GM18526 (cell line): ENCODE measurements around the gene SAE1.
A peak's percentile ranks its signal among the peaks of the same experiment; 100 is the strongest.

ENCODE experiments used
- POLR2A ChIP-seq: IDR thresholded peaks from 3 replicates; pipeline ENCODE4 v1.6.1; 2011; ENCODE audit not compliant: insufficient read length; ENCODE audit errors: extremely low read depth

SAE1 gene

GRCh38 chr19:47130589-47131227 lies at the start of gene SAE1:
Gene SAE1 (plus strand): TSS chr19:47130835. CDS start chr19:47130931, 96 bp downstream.
- peak; percentile 92 for TF ChIP-seq POLR2A

- TF ChIP-seq POLR2A: no peak
Measured at GRCh38 chr19:47081095-47081494, 49.5 kb upstream of the SAE1 start.

GRCh38 chr19:47082493-47082892 lies 48.1 kb upstream of the SAE1 start:
- TF ChIP-seq POLR2A: no peak

DNA sequence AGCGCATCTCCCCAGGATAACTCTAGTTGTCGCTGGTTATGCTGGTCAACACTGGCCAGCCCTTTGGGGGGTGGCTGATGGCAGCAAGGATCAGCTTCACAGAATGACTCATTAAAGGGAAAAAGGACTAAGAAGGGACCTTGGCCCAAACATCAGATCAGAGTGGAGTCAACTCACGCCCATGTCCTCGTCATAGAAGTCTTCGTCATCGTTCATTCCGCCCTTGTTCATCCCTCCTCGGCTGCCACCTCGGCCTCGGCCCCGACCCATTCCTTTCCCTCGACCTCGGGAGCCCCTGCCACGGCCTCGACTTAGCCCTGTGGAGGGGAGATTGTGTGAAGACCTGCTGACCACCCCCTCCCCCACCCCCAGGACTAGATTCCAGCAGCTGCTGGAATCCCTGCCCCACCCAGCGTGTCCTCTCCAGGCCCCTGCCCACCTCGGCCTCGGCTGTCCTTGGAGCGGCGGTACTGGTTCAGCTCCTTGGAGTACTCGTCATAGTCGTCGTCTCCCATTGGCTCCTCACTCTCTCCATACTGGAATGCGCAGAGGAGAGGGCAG lies 45.7 kb upstream of the SAE1 start:
- no peak for TF ChIP-seq POLR2A

DNA sequence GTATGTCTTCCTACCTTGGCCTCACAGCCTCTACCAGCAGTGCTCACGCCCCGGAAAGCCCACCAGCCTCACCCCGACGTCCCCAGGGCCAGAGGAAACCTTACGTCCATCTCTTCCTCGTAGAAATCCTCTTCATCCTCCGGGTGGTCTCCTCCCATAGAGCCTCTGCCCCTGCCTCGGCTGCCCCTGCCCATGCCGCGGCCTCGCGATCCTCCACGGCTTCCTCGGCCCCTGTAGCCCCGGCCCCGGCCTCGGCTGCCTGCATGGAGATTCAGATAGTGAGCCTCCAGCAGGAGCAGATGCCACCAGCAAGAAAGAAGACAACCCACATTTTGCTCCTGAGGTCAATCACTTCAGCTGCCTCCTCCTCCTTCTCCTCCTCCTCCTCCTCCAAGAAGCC lies 44.4 kb upstream of the SAE1 start:
- TF ChIP-seq POLR2A: no peak

DNA sequence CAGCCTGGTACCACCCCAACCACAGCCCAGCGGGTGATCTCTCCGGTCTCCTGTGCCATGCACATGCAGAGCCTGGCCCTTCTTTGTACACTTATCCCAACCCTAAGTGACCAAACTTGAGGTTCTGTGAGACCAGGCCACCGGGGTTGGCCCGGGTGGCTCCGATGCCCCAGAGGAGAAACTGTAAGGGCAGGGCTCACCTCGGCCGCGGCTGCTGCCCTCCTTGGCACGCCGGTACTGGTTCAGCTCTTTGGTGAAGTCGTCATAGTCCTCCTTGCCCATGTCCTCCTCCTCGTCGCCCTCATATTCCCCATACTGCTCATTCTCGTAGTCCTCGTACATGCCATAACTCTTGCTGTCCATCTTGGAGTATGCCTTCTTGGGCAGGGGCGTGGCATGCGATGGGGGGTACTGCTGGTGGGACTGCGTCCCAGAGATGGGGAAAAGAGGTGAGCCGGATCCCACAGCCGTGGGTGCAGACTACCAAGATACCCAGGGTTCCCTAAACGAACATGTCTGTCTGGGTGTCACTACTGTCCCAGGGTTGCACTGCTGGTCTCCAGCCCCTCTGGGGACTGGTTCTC lies 40.8 kb upstream of the SAE1 start:
- no peak for TF ChIP-seq POLR2A

DNA sequence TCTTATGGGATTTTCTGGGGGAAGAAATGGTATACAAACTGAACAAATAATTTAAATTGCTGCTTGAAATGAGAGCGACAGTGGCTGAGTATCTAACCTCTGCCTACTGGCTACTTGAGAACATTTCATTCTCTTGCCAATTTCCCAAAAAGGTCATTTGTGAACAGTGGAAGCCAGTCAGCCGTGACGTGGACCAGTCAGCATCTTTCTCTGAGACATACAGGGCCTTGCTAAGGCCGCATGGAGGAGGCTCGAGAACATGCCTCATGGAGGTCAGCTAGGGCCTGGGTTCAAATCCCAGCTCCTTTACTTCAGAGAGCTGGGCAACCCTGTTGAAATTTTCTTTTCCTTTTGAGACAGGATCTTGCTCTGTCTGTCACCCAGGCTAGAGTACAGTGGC lies 37.4 kb upstream of the SAE1 start:
- TF ChIP-seq POLR2A: no peak

DNA sequence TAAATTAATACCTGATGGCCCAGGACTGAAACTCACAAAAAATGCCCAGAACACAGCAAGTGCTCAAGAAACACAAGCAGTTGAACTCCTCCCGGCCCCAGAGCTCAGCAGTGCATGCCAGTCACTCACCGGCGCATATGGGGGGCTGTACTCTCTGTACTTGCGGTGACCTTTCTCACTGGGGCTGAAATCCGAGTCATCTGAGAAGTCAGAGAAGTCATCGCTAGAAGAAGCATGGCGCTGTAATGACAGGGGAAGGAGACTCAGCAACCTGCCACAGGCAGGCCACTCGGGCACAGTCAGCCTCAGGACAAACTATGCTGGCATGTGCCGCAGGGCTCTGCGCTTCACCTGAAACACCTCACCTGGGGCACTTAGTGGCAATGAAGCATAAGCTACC lies 36.8 kb upstream of the SAE1 start:
- TF ChIP-seq POLR2A: no peak

DNA sequence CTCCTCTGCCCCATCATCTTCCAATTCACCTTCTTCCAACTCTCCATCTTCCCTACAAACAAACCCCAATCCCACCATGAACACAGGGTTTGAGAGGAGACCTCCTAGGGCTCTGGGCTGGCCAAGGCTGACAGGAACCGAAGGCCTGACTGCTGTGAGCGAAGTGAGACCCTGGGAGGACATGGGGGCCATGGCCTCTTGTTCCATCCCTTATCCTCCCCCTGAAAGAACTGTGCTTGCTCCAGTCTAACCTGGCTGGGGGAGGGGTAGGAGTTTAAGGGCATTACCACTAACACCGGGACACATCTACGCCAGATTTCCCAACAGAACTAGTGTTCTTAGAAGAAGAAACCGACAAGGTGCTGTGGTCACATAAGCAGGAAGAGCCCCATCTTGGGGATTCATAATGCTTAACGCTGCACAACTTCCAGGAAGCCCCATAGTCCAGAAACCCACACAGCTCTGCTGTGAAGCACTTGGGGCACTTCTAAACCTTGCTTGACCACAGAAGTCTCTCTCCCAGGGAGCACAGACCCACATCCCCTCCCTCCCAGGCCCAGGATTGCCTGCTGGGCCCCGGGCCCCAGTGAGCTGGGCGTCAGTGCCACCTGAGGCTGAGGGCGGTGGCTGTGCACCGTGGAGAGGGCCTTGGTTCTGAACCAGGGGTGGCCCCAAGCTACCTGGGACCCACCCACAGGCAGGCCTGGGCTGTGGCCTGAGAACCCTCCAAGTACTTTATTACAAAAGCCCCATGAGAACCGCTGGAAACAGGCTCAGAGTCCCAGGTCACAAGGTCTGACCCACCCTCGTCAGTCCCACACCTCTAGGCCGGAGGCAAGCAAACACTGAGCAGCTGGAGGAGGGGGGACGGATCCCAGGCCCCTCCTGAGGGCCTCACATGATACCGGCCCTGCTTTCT lies 35.8 kb upstream of the SAE1 start:
- no peak for TF ChIP-seq POLR2A

GRCh38 chr19:47095476-47096099 lies 35.0 kb upstream of the SAE1 start:
- TF ChIP-seq POLR2A: no peak

- TF ChIP-seq POLR2A: no peak
Measured at GRCh38 chr19:47096100-47096704, 34.4 kb upstream of the SAE1 start.

GRCh38 chr19:47096721-47097120 lies 33.9 kb upstream of the SAE1 start:
- TF ChIP-seq POLR2A: no peak

DNA sequence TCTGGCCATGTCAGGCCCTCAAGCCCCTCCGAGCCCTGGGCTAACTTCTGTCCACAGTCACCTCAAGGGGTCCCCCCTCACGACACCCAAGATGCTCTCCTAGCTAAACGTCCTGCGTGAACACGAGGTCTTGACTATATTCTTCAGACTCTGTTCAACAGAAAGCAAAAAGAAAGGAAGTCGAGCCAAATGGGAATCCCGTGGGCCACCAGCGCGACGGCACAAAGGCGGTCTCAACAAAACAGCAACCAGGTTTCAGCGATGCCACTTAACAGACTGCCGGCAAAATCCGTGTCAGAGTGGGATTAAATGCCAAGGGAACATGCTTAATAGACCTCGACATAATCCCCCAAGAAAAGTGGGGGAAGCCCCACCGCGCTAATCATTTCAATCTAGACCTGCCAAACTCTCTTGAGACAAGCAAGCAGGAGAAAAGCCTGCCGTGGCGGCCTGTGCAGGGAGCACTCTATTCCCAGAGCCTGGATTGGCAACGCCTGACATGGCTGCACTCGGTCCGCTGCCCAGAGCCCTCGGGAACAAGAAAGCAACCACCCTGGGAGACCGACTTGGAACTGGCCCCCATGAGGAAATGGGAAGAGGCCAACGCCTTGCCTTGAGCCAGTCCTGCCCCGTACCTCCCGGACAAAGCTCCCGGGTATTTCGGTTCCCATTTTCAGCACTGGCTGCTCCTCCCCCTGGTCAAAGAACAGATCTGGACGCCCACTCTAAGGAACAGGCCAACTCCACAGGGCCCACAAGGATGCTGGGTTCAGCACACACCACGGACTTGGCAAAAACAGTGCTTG lies 33.0 kb upstream of the SAE1 start:
- TF ChIP-seq POLR2A: no peak

GRCh38 chr19:47098608-47099007 lies 32.0 kb upstream of the SAE1 start:
- no peak for TF ChIP-seq POLR2A

DNA sequence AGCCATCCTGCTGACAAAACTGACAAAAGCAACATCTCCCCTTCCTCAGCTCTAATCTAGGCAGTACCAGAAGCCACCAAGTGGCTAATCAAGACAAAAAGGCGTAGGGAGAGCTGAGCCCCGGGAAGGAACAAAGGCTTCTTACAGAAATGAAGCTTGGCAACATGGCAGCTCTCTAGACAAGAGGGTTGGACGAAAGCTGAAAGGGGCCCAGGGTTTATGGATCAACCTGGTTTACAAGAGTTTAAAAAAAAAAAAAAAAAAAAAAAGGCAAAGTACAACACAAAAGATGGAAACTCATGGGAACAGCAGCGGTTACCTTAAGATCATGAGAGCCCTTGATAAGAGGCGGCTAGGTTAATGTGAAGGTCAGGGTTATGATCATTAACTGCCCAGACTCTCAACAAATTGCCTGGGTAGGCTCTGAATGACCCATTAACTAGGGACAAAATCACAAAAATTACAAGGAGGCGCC lies 31.0 kb upstream of the SAE1 start:
- TF ChIP-seq POLR2A: no peak

- TF ChIP-seq POLR2A: no peak
Measured at GRCh38 chr19:47100290-47100689, 30.3 kb upstream of the SAE1 start.
